ENCODE measurements around the gene ARHGAP28.

- TF ChIP-seq POLR2A (IDR thresholded peaks at IDR 0.05) (no peak), CTCF (IDR thresholded peaks at IDR 0.05) (no peak)
These were observed 21.7 kb downstream of the ARHGAP28 start for GRCh38 chr18:6751222-6751621.

All from adrenal gland (tissue), 5 donors.